A673 (cell line): ENCODE measurements around the gene LRP1B. TPM values are rescaled to one million over a fixed set of nuclear protein-coding genes. Genes with fewer than 3 reads are reported as not detected.

ENCODE experiments used
- BruUV-seq: library from RNA; stranded (reverse); fragments of 400-500 nt; replicated peaks from 2 replicates; lab custom pipeline; 2021; lab: Mats Ljungman, UMichigan
- CTCF ChIA-PET: fragments of 300-600 bp; sonication (Branson Sonifier 250); formaldehyde crosslinking; loops from one replicate; lab custom pipeline; 2022; ENCODE audit warnings: antibody characterized with exemption; lab: Charles Lee
- POLR2A ChIA-PET: fragments of 300-600 bp; sonication (Branson Sonifier 250); formaldehyde crosslinking; loops from one replicate; lab custom pipeline; 2022; ENCODE audit warnings: antibody characterized with exemption; ENCODE audit not compliant: low non-redundant PET; lab: Charles Lee
- DNase-seq: peaks from one replicate; pipeline ENCODE4 v3.0.0-alpha.2; 2015; ENCODE audit warnings: low spot score
- H3K27ac ChIP-seq: fragments of 200-600 bp; sonication (generic); 2 replicates; pipeline ENCODE4 v1.5.1; 2016; ENCODE audit warnings: mixed run types, low read depth, mild to moderate bottlenecking, mixed read lengths, antibody characterized with exemption, low read length; ENCODE audit not compliant: poor library complexity, severe bottlenecking
- H3K27me3 ChIP-seq: fragments of 200-600 bp; sonication (generic); replicated peaks from 2 replicates; pipeline ENCODE4 v1.6.1; 2017; ENCODE audit warnings: mixed run types, low read depth, mild to moderate bottlenecking, mixed read lengths, antibody characterized with exemption, low read length; ENCODE audit not compliant: insufficient read depth, poor library complexity
- H3K36me3 ChIP-seq: fragments of 200-600 bp; sonication (generic); 2 replicates; pipeline ENCODE4 v1.6.1; 2016; ENCODE audit warnings: mixed run types, mild to moderate bottlenecking, mixed read lengths, antibody characterized with exemption, low read length; ENCODE audit not compliant: insufficient read depth, poor library complexity, severe bottlenecking
- H3K4me1 ChIP-seq: fragments of 200-600 bp; sonication (generic); 2 replicates; pipeline ENCODE4 v1.6.1; 2017; ENCODE audit warnings: mixed run types, mild to moderate bottlenecking, mixed read lengths, antibody characterized with exemption, low read length; ENCODE audit not compliant: insufficient read depth, poor library complexity, severe bottlenecking
- H3K4me3 ChIP-seq: fragments of 200-600 bp; sonication (generic); 2 replicates; pipeline ENCODE4 v1.5.1; 2016; ENCODE audit warnings: low read depth, mixed run types, mild to moderate bottlenecking, mixed read lengths, low read length; ENCODE audit not compliant: poor library complexity, severe bottlenecking
- H3K9me3 ChIP-seq: fragments of 200-600 bp; sonication (generic); 2 replicates; pipeline ENCODE4 v1.6.1; 2016; ENCODE audit warnings: mixed run types, low read depth, mild to moderate bottlenecking, mixed read lengths, antibody characterized with exemption, low read length; ENCODE audit not compliant: poor library complexity, severe bottlenecking
- EZH2 ChIP-seq: fragments of 200-600 bp; sonication (generic); IDR thresholded peaks from 2 replicates; pipeline ENCODE4 v1.6.1; 2017; ENCODE audit warnings: borderline replicate concordance, low read depth, mild to moderate bottlenecking, mixed read lengths, antibody characterized with exemption, low read length; ENCODE audit not compliant: poor library complexity, severe bottlenecking
- intact Hi-C: fragments of 100-400 bp; cut with micrococcal nuclease; formaldehyde crosslinking; loops from one replicate; pipeline ENCODE4 v1.10.0; 2022; ENCODE audit not compliant: unreplicated experiment
- microRNA-seq: library from miRNA; unstranded; fragments of <30 nt; microRNA quantifications from one replicate; pipeline ENCODE4 v1.2.0, GENCODE V29; 2021
- total RNA-seq: library from RNA; stranded (reverse); gene quantifications from 2 replicates; pipeline ENCODE4 v1.2.3, GENCODE V29; 2021
- TF ChIP-seq, protein P1 (sequence below): fragments of 300-800, 200-600 bp; sonication (generic); conservative IDR thresholded peaks from 2 replicates; pipeline ENCODE4 v1.5.1; 2017; ENCODE audit warnings: low read depth, mild to moderate bottlenecking, antibody characterized with exemption, low read length, moderate library complexity, mixed read lengths

LRP1B gene
- total RNA-seq, 1 experiment from 2014 or later: 9.9 TPM

- ChIA-PET POLR2A (no interaction called here), CTCF (no interaction called here)
- DNase-seq: no peak
- intact Hi-C loops: no loop called here
- H3K27ac ChIP-seq: no peak overlapping the region
- H3K4me1 ChIP-seq: no peaks in the 10 kb centered on the region
- no peaks in the 10 kb centered on the region for H3K27me3 ChIP-seq
- BruUV-seq: no TSS peak
- no peaks in the 10 kb centered on the region for H3K9me3 ChIP-seq
- TF ChIP-seq EZH2: no peak
- TF ChIP-seq, protein P1, sequence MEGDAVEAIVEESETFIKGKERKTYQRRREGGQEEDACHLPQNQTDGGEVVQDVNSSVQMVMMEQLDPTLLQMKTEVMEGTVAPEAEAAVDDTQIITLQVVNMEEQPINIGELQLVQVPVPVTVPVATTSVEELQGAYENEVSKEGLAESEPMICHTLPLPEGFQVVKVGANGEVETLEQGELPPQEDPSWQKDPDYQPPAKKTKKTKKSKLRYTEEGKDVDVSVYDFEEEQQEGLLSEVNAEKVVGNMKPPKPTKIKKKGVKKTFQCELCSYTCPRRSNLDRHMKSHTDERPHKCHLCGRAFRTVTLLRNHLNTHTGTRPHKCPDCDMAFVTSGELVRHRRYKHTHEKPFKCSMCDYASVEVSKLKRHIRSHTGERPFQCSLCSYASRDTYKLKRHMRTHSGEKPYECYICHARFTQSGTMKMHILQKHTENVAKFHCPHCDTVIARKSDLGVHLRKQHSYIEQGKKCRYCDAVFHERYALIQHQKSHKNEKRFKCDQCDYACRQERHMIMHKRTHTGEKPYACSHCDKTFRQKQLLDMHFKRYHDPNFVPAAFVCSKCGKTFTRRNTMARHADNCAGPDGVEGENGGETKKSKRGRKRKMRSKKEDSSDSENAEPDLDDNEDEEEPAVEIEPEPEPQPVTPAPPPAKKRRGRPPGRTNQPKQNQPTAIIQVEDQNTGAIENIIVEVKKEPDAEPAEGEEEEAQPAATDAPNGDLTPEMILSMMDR: no peak
- H3K36me3 ChIP-seq: no peaks in the 10 kb centered on the region
- no peak overlapping the region for H3K4me3 ChIP-seq
These were observed 1944.5 kb downstream of the LRP1B start for GRCh38 chr2:140186313-140186712.

GRCh38 chr2:140185076-140185475 lies 1945.7 kb downstream of the LRP1B start:
- Histone ChIP-seq H3K9me3 (no peaks in the 10 kb centered on the region), H3K27ac (no peak overlapping the region), H3K4me3 (no peak overlapping the region), H3K27me3 (no peaks in the 10 kb centered on the region), H3K36me3 (no peaks in the 10 kb centered on the region), H3K4me1 (no peaks in the 10 kb centered on the region)
- CTCF ChIA-PET: no interaction called here
- TF ChIP-seq, protein P1: no peak
- no TSS peak for BruUV-seq
- DNase-seq: no peak
- POLR2A ChIA-PET: no interaction called here
- intact Hi-C loops: no loop called here

GRCh38 chr2:140183056-140183765 lies 1947.6 kb downstream of the LRP1B start:
- Histone ChIP-seq H3K9me3 (no peaks in the 10 kb centered on the region), H3K27ac (no peak overlapping the region), H3K4me3 (no peak overlapping the region), H3K27me3 (no peaks in the 10 kb centered on the region), H3K36me3 (no peaks in the 10 kb centered on the region), H3K4me1 (peaks cover 2% of the 10 kb centered on the region)
- no peak for DNase-seq
- BruUV-seq: no TSS peak
- TF ChIP-seq, protein P1: no peak
- no peak for TF ChIP-seq EZH2
- intact Hi-C loops: no loop called here
- CTCF ChIA-PET: no interaction called here
- POLR2A ChIA-PET: no interaction called here

Small RNA genes lying within 50 kb of the gene (microRNA-seq; reads per million reads assigned to microRNA genes)
- not detected for gene MIR7157
